Progenitor cell of endocrine pancreas (in vitro differentiated cells): ENCODE data around the gene NADSYN1. TPM values are rescaled to one million over a fixed set of nuclear protein-coding genes. Genes with fewer than 3 reads are reported as not detected.

Source experiments
- DNase-seq: peaks from one replicate; pipeline ENCODE4 v3.0.0; 2021; ENCODE audit warnings: low spot score; ENCODE audit not compliant: unreplicated experiment
- H3K27ac Mint-ChIP-seq: 2 replicates; pipeline ENCODE4 v1.8.0; 2021; ENCODE audit warnings: mild to moderate bottlenecking, moderate library complexity, mixed read lengths
- H3K27me3 Mint-ChIP-seq: 2 replicates; pipeline ENCODE4 v1.8.0; 2021; ENCODE audit warnings: mixed read lengths
- H3K36me3 Mint-ChIP-seq: 2 replicates; pipeline ENCODE4 v1.8.0; 2022; ENCODE audit warnings: mixed read lengths; ENCODE audit not compliant: insufficient read depth
- H3K4me1 Mint-ChIP-seq: 2 replicates; pipeline ENCODE4 v1.8.0; 2021; ENCODE audit warnings: low read depth, mixed read lengths
- H3K4me3 Mint-ChIP-seq: 2 replicates; pipeline ENCODE4 v1.8.0; 2021; ENCODE audit warnings: low read depth, mild to moderate bottlenecking, moderate library complexity, mixed read lengths
- H3K9me3 Mint-ChIP-seq: 2 replicates; pipeline ENCODE4 v1.8.0; 2021; ENCODE audit warnings: low read depth, mixed read lengths
- CTCF ChIP-seq: fragments of 200-600 bp; sonication (generic); IDR thresholded peaks from one replicate; pipeline ENCODE4 v1.5.0; 2021; ENCODE audit warnings: antibody characterized with exemption, mild to moderate bottlenecking; ENCODE audit not compliant: unreplicated experiment
- total RNA-seq: library from RNA; stranded (reverse); gene quantifications from 2 replicates; pipeline ENCODE4 v1.2.1, GENCODE V29; 2021

Gene NADSYN1
- total RNA-seq, 1 donor from 2014 or later, result 72.0 TPM

GRCh38 chr11:71429701-71430100, 23.3 kb upstream of the NADSYN1 start:
- no peak overlapping the region for H3K4me3 Mint-ChIP-seq
- no peak for TF ChIP-seq CTCF

GRCh38 chr11:71430166-71430565, 22.8 kb upstream of the NADSYN1 start:
- Mint-ChIP-seq H3K36me3 (peaks cover 2% of the 10 kb centered on the region), H3K4me3 (no peak overlapping the region), H3K4me1 (no peaks in the 10 kb centered on the region), H3K27me3 (no peaks in the 10 kb centered on the region), H3K9me3 (no peaks in the 10 kb centered on the region), H3K27ac (no peak overlapping the region)
- DNase-seq, result no peak
- no peak for TF ChIP-seq CTCF

More at GRCh38 chr11:71429701-71430100, 23.3 kb upstream of the NADSYN1 start:
- no peaks in the 10 kb centered on the region for H3K4me1 Mint-ChIP-seq
- no peaks in the 10 kb centered on the region for H3K27me3 Mint-ChIP-seq
- no peak overlapping the region for H3K27ac Mint-ChIP-seq
- H3K9me3 Mint-ChIP-seq, result no peaks in the 10 kb centered on the region
- DNase-seq, result no peak
- H3K36me3 Mint-ChIP-seq, result peaks cover 2% of the 10 kb centered on the region

DNA sequence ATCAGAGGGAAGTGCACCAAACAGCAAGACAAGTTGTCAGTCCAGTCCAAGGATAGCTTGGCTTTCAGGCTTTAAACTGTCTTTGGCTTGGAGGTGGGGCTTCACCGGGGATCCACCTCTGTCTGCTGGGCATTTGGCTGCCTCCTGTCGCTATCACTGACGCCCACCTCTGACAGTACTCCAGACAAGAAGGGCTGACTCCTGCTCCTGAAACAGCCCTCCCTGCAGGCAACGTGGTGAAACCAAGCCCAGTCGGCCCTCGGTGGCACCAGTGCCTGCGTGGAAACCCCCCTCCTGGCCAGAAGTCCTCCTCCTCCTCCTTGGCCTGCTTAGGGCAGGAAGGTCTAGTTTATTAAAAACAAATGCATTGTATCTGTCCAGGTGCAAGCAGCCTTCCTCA, 21.7 kb upstream of the NADSYN1 start:
- H3K9me3 Mint-ChIP-seq, result no peaks in the 10 kb centered on the region
- H3K27ac Mint-ChIP-seq, result no peak overlapping the region
- H3K36me3 Mint-ChIP-seq, result peaks cover 2% of the 10 kb centered on the region

GRCh38 chr11:71432761-71433647, 20.0 kb upstream of the NADSYN1 start:
- TF ChIP-seq CTCF, result no peak
- no peak for DNase-seq

More for the DNA sequence above, 21.7 kb upstream of the NADSYN1 start:
- no peak for TF ChIP-seq CTCF
- Mint-ChIP-seq H3K4me1 (no peaks in the 10 kb centered on the region), H3K27me3 (no peaks in the 10 kb centered on the region), H3K4me3 (no peak overlapping the region)
- no peak for DNase-seq

GRCh38 chr11:71433648-71434450, 19.2 kb upstream of the NADSYN1 start:
- Mint-ChIP-seq H3K4me1 (no peaks in the 10 kb centered on the region), H3K9me3 (no peaks in the 10 kb centered on the region), H3K27ac (no peak overlapping the region), H3K4me3 (no peak overlapping the region), H3K36me3 (peaks cover 7% of the 10 kb centered on the region), H3K27me3 (no peaks in the 10 kb centered on the region)
- no peak for DNase-seq
- TF ChIP-seq CTCF, result no peak

More at GRCh38 chr11:71432761-71433647, 20.0 kb upstream of the NADSYN1 start:
- Mint-ChIP-seq H3K4me1 (no peaks in the 10 kb centered on the region), H3K27me3 (no peaks in the 10 kb centered on the region), H3K36me3 (peaks cover 4% of the 10 kb centered on the region), H3K4me3 (no peak overlapping the region), H3K9me3 (no peaks in the 10 kb centered on the region), H3K27ac (no peak overlapping the region)
